ENCODE measurements around the gene EXOC8. TPM values are rescaled to one million over a fixed set of nuclear protein-coding genes. Genes with fewer than 3 reads are reported as not detected.

Gene EXOC8
- 7.1 TPM for total RNA-seq

GRCh38 chr1:231337472-231338269 is at the start of gene EXOC8:
TSS of gene EXOC8 (minus strand) at chr1:231337852. CDS start at chr1:231337745, 107 bp downstream.
- ATAC-seq, result peak; percentile 90
- DNase-seq (ENCODE audit: low spot score), result peak; percentile 98

- DNase-seq (ENCODE audit: low spot score), result no peak
- peak; percentile 46 for ATAC-seq
These were observed 48.8 kb upstream of the EXOC8 start for GRCh38 chr1:231386466-231386865.

- DNase-seq (ENCODE audit: low spot score) (no peak), ATAC-seq (peak; percentile 63)
These were observed 47.7 kb upstream of the EXOC8 start for GRCh38 chr1:231385416-231385748.

GRCh38 chr1:231384696-231385415 is 47.2 kb upstream of the EXOC8 start:
- ATAC-seq, result peak; percentile 7
- DNase-seq (ENCODE audit: low spot score), result no peak

GRCh38 chr1:231383159-231383860 is 45.7 kb upstream of the EXOC8 start:
- ATAC-seq (peak; percentile 83), DNase-seq (ENCODE audit: low spot score) (no peak)

- ATAC-seq, result no peak
- DNase-seq (ENCODE audit: low spot score), result no peak
These were observed 44.8 kb upstream of the EXOC8 start for GRCh38 chr1:231382426-231382825.

GRCh38 chr1:231381729-231382128 is 44.1 kb upstream of the EXOC8 start:
- DNase-seq (ENCODE audit: low spot score) (no peak), ATAC-seq (no peak)

GRCh38 chr1:231376875-231377549 is 39.4 kb upstream of the EXOC8 start:
- DNase-seq (ENCODE audit: low spot score), result no peak
- peak; percentile 87 for ATAC-seq

GRCh38 chr1:231376101-231376500 is 38.4 kb upstream of the EXOC8 start:
- DNase-seq (ENCODE audit: low spot score), result no peak
- ATAC-seq, result no peak

- no peak for ATAC-seq
These were observed 36.7 kb upstream of the EXOC8 start for GRCh38 chr1:231374394-231374793.

GRCh38 chr1:231372501-231372900 is 34.8 kb upstream of the EXOC8 start:
- ATAC-seq (no peak), DNase-seq (ENCODE audit: low spot score) (no peak)

More at GRCh38 chr1:231374394-231374793, 36.7 kb upstream of the EXOC8 start:
- DNase-seq (ENCODE audit: low spot score), result no peak

GRCh38 chr1:231369282-231369681 is 31.6 kb upstream of the EXOC8 start:
- no peak for DNase-seq (ENCODE audit: low spot score)
- ATAC-seq, result peak; percentile 33

- no peak for ATAC-seq
These were observed 26.5 kb upstream of the EXOC8 start for GRCh38 chr1:231364192-231364591.

GRCh38 chr1:231363624-231364023 is 26.0 kb upstream of the EXOC8 start:
- ATAC-seq (no peak), DNase-seq (ENCODE audit: low spot score) (no peak)

More at GRCh38 chr1:231364192-231364591, 26.5 kb upstream of the EXOC8 start:
- DNase-seq (ENCODE audit: low spot score), result no peak

GRCh38 chr1:231362325-231362724 is 24.7 kb upstream of the EXOC8 start:
- DNase-seq (ENCODE audit: low spot score) (no peak), ATAC-seq (no peak)

- ATAC-seq, result no peak
- DNase-seq (ENCODE audit: low spot score), result no peak
These were observed 21.5 kb upstream of the EXOC8 start for GRCh38 chr1:231359113-231359512.

- DNase-seq (ENCODE audit: low spot score) (no peak), ATAC-seq (peak; percentile 97)
These were observed 20.2 kb upstream of the EXOC8 start for GRCh38 chr1:231357831-231358354.

- ATAC-seq (no peak), DNase-seq (ENCODE audit: low spot score) (no peak)
These were observed 19.6 kb upstream of the EXOC8 start for GRCh38 chr1:231357187-231357772.

GRCh38 chr1:231355171-231355570 is 17.5 kb upstream of the EXOC8 start:
- no peak for ATAC-seq
- no peak for DNase-seq (ENCODE audit: low spot score)

- DNase-seq (ENCODE audit: low spot score) (no peak), ATAC-seq (no peak)
These were observed 16.8 kb upstream of the EXOC8 start for GRCh38 chr1:231354330-231355020.
